Erythroblast (primary cell): Measurements from ENCODE around the gene CSNK1D.

Experiments
- GATA1 ChIP-seq: IDR thresholded peaks from 2 replicates; pipeline ENCODE4 v1.6.1; 2011; ENCODE audit warnings: low read depth, mild to moderate bottlenecking, control low read depth, low read length, moderate library complexity
- POLR2A ChIP-seq: IDR thresholded peaks from 2 replicates; pipeline ENCODE4 v1.6.1; 2011; ENCODE audit warnings: mild to moderate bottlenecking, low read length

DNA sequence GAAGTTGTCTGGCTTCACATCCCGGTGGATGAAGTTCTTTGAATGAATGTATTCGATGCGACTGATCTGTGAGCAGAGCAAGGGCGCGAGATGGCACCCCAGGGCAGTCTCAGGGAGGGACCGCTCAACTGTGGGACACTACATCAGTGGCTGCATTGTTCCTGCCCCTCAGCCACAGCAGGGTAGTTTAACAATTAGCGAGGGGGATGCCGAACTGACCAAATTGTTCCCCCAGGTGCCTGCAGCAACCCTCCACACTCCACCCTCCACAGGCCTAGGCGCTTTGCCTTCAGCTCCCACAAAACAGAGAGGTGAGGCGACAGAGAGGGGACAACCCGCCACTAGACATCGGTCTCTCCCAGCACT, 20.3 kb downstream of the CSNK1D start:
- TF ChIP-seq POLR2A (no peak), GATA1 (no peak)
